Amniotic stem cell (primary cell): ENCODE results near the gene SYCE1.
A peak's percentile ranks its signal among the peaks of the same experiment; 100 is the strongest.
"Not testable (repeated sequence)": the region's sequence is repeated elsewhere in the genome, so short reads cannot be mapped to it uniquely, and the experiment has no call there.

Experiments used
- DNase-seq: peaks from one replicate; lab custom pipeline; 2025; lab: John Stamatoyannopoulos, UW

The SYCE1 gene

DNA sequence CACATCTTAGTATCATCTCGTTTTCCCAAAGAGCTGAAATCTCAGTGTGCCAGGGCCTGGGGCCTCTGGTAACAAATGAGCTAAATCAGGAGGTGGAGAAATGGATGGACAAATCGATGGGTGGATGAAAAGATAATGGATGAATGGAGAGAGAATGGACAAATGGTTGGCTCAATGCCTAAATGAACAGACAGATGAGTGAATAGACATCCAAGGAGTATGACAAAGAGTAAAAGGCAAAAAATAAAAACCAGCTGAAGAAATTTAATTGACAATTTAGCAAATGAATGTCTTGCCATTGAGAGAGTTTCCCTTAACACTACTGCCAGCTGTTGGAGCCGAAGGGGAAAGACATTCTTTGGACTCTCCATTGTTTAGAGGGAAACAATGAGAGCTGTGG, 8.0 kb downstream of the SYCE1 start:
- DNase-seq = no peak

GRCh38 chr10:133555521-133555920, 9.9 kb downstream of the SYCE1 start:
- DNase-seq = no peak

DNA sequence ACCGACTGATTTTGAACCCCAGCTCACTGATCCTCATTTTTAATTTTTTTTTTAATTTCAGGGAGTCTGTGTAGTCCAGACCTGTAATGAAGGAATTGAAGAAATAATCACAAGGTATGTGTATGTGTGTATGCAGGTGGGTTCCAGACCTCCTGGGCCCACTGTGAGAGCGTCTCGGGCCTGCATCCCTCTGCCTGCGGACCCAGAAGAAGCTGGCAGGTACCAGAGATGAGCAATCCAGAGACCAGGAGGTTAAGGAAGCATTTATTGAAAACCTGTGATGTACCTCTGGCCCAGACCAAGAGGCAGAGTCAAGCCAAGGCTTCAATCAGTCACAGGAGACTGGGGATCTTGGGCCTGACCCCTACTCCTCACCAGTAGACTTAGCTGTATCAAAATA, 10.8 kb downstream of the SYCE1 start:
- DNase-seq = no peak

GRCh38 chr10:133544506-133544905, 20.9 kb downstream of the SYCE1 start:
- no peak for DNase-seq

- DNase-seq = not testable (repeated sequence)
These were observed 23.9 kb downstream of the SYCE1 start for GRCh38 chr10:133541441-133541975.

GRCh38 chr10:133537546-133538545, 27.5 kb downstream of the SYCE1 start:
- no peak for DNase-seq

- DNase-seq = no peak
These were observed 29.2 kb downstream of the SYCE1 start for GRCh38 chr10:133536198-133536597.

DNA sequence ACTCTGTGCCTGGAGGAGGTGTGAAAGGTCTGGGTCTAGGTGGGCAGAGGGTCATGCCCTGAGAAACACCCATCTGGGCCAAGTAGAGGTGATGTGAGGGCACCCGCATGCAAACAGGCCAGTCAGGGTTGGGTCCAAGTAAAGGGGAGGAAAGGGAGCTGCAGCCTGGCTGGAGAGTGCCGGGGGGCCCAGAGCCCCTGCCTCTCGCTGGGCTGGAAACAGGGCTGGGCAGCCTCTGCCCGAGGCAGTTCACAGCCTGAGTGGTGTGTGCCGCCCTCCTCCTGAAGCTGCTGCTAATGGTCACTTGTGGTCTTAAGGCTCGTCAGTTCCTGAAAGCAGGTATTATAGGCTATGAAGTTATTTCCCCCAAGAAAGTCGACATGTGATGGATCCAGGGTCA, 31.0 kb downstream of the SYCE1 start:
- no peak for DNase-seq

DNA sequence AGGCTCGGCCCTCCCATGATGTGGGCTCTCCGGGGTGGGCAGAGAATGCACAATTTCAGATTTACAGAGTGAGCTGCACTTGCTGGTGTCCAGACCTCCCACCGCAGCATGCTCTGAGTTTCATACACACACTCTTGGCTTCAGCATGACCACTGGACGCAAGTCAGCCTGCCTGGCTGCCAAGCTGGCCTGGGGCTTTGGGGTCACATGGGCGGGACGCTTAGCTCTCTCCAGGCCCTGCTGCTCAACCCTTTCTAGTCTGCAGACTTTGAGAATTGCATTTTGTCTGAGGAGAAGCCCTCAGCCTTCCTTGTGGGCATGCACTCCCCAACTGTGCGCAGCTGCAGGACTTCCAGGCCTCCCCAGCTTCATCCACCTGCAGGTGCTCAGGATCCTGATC, 32.5 kb downstream of the SYCE1 start:
- no peak for DNase-seq

DNA sequence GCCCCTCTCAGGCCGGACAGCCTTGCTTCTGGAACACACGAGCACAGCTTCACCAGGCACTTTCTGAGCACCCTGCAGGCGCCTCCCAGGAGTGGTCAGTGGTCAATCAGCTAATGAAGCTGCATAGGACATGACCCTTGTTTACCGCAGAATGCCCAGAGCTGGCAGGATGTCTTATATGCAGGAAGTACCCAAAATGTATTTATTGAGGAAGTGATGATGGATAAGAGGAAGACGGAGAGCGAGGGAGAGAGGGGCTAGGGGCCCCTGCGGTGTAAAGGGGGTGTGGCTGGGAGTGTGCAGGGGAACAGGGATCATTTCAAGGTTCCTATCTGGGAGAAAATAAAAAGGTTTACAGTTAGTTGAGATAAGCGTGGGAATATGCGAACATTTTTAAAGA, 34.9 kb downstream of the SYCE1 start:
- no peak for DNase-seq

GRCh38 chr10:133529576-133529946, 35.8 kb downstream of the SYCE1 start:
- DNase-seq = no peak

GRCh38 chr10:133528845-133529575, 36.4 kb downstream of the SYCE1 start:
- no peak for DNase-seq

GRCh38 chr10:133528296-133528844, 37.0 kb downstream of the SYCE1 start:
- DNase-seq = no peak

GRCh38 chr10:133527771-133528271, 37.6 kb downstream of the SYCE1 start:
- no peak for DNase-seq

DNA sequence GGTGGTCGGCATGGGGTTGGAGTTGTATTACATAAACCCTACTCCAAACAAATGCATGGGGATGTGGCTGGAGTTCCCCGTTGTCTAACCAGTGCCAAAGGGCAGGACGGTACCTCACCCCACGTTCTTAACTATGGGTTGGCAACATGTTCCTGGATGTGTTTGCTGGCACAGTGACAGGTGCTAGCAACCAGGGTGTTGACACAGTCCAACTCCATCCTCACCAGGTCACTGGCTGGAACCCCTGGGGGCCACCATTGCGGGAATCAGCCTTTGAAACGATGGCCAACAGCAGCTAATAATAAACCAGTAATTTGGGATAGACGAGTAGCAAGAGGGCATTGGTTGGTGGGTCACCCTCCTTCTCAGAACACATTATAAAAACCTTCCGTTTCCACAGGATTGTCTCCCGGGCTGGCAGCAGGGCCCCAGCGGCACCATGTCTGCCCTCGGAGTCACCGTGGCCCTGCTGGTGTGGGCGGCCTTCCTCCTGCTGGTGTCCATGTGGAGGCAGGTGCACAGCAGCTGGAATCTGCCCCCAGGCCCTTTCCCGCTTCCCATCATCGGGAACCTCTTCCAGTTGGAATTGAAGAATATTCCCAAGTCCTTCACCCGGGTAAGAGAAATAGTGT, 38.3 kb downstream of the SYCE1 start, which contains the start of gene CYP2E1:
TSS of gene CYP2E1 (plus strand) at position 407 of the 632 bp plus-strand sequence. CDS start at position 440, 33 bp downstream.
- no peak for DNase-seq

- no peak for DNase-seq
These were observed 39.9 kb downstream of the SYCE1 start for GRCh38 chr10:133525444-133525843.

- DNase-seq = no peak
These were observed 41.7 kb downstream of the SYCE1 start for GRCh38 chr10:133523631-133524203.

DNA sequence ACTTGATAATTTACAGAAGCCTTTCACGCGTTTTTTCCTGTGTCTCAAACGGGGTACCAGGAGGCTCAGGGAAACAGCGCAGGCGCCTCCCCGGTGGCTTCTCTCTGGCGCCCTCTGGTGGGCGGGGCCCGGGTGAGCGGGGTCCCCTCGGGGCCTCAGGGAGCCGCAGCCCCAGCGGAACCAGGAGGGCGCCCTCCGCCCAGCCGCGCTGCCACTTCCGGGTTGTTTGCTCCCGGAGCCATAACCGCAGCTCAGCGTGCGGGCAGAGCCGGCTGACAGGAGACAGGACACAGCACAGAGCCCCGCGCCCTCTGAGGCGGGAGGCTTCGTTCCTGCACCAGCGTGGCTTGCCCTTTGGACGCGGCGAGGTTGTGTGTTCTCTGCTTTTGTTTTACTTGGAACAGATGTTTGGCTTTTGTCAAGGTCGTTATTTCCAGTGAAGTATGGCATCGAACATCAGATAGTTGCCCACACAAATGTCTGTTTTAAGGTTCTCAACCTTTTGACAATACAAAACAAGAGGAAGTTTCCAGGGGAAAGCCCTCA, 45.1 kb downstream of the SYCE1 start:
- peak; percentile 4 for DNase-seq

- DNase-seq = not testable (repeated sequence)
These were observed 46.9 kb downstream of the SYCE1 start for GRCh38 chr10:133518517-133518916.

- DNase-seq = no peak
These were observed 49.3 kb downstream of the SYCE1 start for GRCh38 chr10:133516057-133516456.

DNA sequence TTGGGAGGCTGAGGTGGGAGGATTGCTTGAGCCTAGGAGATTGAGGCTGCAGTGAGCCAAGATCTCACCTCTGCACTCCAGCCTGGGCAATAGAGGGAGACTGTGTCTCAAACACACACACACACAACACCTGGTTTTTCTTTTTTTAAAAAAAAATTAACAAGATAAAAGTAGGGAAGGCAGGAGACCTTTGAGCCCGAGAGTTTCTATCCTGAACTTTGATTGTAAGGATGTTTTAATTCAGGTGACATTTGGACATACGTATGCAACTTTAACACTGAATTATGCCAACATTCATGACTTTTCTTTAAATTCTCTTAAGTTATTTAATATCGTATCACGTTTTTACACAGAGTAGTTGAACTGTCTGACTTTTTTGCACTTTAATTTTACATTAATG, 49.9 kb downstream of the SYCE1 start:
- DNase-seq = no peak
